ENCODE data around the gene CHTF18.

DNA sequence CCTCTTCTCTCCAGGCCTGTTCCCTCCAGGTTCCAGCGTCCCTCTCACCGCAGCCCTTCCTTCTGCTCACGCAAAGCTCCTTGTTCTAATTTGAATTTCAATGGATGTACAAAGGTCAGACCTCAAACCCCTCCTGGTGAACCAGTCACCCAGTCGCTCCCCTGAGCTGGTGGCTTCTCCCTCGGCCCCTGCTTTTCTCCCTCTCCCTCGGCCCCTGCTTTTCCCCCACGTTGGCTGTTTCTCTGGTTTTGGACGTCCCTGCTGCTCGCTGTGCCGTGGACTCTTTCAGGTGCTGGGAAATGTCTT, 36.5 kb upstream of the CHTF18 start:
- TF ChIP-seq CTCF (IDR thresholded peaks at IDR 0.05), result no peak
- TF ChIP-seq POLR2A (IDR thresholded peaks at IDR 0.05), result no peak
